GM18508 (cell line): ENCODE data around the gene UBE2J2.

Experiments
- ATAC-seq: cut with Tn5 transposase; IDR thresholded peaks from one replicate; pipeline ENCODE4 v1.9.1; 2021; ENCODE audit warnings: moderate number of reproducible peaks; ENCODE audit not compliant: insufficient read depth, unreplicated experiment

Gene UBE2J2

DNA sequence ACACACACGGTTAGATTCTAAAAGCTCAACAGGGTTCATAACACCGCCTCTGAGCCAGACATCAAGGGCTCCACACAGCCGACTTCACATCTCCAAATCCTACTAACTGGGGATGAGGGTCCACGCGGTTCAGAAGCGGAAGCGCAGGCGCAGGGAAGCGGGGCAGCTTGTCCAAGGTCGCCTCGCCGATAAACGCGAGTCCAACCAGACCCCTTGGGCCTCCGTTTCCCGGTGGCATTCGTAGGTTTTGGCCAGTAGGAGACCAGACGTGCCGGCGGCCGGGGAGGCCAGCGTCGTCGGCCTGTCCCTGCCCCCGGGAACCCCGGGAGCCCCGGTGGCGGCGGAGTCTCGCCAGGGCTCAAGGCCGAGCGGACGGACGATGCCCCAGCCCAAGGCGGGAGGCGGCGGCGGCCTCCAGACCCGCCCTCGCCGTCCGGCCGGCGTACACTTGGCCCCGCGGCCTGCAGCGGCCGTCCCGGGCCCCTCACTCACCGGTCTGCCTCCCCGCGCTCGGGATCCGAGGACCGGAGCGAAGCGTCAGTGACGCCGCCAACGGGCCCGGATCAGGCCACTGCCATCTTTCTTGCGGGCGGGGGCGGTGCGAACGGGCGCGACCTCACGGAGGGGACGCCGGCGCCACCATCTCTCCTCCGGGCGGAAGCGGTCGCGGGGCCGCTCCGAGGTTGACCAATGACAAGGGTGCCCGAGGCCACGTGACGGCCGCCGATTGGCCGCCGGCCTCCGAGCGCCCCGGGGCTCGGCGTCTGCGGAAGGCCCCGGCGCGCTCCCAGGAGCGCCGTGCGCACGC is 42.0 kb downstream of the UBE2J2 start, which contains the start of gene SDF4:
Gene SDF4 (minus strand): TSS at position 602 of the 808 bp plus-strand sequence. CDS start 3,229 bp downstream, outside the sequence.
- peak; percentile 61 for ATAC-seq

DNA sequence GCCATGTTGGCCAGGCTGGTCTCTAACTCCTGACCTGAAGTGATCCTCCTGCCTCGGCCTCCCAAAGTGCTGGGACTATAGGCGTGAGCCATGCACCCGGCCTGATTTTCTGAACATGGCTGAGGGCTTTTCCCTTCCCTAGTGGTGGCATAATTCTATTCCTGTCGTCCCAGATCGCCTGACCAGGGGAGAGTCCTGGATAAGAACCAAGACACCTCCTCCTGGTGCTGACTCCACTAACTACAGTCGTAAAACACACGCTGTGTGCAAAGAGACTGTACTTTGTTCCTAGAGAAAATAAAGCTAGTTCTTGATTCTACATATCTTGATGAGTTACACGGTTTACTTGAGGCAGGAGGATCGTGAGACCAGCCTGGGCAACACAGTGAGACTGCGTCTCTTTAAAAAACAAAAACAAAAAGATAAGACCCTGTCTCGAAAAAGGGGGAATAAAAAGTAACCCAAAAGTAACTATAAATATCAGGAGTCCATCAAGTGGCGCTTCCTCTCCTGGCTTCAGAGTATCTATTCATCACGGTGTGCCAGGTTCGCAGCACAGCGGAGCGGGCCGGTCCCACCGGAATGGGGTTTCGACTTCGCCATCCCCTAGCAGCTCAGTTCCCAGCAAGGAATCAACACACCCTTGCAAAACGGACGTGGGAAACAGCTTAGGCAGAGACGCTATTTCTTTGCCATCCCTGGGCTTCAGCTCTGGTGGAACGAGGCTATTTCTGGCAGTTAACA is 42.8 kb downstream of the UBE2J2 start:
- ATAC-seq, result no peak

DNA sequence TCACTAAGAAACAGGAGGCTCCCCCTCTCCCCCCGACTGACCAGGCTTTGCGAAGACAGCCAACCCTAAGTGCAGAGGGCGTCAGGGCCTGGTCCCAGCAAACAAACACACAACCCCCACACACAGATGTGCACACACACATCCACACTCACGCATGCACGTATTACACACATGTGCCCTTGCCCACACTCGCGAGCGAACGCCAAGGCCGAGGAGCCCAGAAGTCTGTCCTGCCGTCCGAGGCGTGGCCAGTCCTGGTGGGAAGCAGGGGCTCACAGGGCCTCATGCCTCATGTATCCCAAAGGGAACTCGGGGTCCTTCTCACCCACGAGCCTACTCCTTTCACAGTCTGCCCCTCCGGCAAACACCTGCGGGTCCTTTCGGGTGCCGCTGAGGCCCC is 43.9 kb downstream of the UBE2J2 start:
- no peak for ATAC-seq

DNA sequence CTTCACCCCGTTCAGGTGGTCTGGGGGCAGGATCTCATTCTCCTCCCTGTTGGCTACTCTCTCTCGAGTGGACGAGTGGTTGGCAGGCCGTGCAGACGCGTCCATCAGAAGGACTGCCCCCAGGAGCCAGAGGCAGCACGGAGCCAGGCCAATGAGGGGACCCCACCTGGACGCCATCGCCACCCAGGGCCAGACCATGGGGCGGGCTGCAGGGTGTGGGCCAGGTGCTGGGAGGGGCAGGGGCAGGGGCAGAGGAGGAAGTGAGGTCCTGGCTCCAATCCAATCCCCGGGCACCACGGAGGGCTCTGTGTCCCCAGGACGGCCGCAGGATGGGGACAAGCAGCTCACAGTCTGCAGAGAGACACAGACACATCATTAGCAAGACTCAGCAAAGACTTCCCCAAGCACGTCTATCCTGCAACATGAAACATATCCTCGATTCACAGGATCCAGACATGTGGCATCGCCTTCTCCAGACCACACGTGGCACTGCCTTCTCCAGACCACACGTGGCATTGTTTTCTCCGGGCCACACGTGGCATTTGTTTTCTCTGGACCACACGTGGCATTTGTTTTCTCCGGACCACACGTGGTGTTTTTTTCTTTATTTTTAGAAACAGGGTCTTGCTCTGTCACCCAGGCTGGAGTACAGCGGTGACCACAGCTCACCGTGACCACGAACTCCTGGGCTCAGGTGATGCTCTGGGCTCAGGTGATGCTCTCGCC is 44.9 kb downstream of the UBE2J2 start:
- no peak for ATAC-seq

DNA sequence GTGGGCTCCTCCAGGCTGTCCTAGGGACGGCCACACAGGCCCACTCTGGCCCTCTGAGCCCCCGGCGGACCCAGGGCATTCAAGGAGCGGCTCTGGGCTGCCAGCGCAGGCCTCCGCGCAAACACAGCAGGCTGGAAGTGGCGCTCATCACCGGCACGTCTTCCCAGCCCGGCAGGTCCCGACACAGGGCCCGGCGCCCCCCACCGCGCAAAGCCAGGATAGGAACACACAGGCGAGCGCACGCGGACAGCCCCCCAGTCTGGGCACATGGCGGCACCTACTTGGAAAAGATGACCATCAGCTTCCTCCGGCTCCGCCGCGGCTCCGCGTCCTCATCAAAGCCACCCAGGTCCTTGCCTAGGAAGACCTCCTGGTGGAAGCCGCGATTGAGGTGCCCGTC is 45.5 kb downstream of the UBE2J2 start:
- ATAC-seq, result no peak

DNA sequence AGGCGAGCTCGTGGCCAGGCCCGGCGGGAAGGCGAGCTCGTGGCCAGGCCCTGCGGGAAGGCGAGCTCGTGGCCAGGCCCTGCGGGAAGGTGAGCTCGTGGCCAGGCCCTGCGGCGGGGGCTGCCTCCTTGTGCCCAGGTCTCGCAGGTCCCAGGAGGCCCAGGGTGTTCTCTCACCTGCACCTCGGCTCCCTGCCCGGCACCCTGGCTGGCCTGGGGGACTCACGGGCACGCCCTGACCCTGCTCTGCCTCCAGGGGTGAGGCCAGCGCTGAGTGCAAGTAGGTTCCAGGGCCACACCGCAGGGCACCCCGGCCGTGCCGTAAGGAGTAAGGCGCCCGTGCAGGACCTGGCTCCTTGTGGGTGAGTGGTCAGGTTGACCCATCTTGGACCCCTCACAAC is 46.3 kb downstream of the UBE2J2 start:
- ATAC-seq, result no peak

DNA sequence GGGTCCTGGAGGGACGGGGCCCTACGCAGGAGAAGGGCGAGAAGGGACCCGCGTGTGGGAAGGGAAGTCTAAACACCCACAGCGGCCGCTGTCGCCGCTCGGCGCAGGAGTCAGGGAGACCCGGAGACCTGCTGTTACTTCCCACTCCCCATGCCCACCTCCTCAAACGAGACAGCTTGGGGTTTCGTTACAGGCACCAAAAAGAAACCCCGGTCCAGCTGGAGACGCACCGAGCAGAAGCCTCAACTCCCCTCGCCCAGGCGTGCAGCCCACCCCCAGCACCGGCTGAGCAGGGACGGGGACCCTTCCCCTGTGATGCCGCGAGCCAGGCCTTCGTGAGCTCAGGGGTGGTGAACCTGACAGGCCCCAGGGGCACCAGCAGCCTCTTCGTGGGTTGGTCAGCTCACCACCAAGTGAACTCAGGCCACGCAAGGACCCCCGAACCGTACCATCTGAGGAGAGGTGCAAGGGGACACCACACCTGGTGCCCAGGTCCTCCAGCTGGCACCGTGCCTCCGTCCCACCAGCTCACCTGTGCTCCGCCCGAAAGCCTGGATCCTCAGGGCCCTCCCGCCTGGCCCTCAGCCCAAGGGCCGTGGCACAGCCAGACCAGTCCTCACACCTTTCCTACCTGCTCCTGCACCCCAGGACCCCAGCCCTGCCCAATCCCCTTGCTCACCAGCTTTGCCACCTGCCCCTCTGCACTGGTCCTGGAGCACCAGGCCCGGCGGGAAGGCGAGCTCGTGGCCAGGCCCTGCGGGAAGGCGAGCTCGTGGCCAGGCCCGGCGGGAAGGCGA is 46.9 kb downstream of the UBE2J2 start:
- ATAC-seq, result no peak

DNA sequence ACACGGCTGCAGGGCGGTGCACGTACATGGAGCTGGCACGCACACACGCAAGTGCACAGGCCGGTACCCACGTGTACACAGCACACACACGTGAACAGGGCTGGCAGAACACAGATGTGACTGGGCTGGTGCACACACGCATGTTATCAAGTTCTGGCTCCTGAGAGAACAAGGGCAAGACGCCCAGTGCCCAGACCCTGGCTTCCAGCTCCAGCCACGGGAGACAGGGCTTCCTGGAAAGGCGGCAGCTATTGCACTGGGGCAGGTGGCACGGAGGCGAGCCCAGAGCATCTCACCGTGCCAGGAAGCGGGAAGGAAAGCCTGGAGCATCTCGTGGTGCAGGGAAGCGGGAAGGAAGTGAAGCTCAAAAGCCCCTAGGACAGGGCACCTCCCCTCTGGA is 47.7 kb downstream of the UBE2J2 start:
- ATAC-seq, result no peak

DNA sequence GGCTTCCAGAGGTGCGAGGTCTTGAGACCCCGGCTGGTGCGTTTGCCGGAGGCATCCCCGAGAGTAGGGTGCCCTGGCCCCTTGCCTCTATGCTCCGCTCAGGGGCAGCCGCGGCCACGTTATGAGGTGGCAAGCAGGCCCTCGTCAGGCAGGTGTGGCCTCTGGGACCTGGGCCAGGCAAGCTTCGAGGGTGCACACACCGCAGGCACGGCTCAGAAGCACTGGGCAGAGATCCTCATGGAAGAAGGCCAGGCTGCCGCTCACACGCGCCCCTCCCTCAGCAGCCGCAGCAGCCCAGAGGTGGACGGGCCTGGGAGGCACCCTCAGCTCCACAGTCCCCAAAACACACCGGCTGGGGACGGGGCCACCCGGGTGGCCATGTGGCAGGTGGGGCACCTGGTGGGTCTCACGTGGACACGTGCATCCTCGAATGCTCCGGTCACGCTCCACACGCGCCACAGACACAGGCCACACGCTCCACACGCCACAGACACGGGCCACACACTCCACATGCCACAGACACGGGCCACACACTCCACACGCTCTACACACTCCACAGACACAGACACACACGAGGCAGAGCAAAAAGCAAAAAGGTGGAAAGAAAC is 48.3 kb downstream of the UBE2J2 start:
- ATAC-seq, result no peak

DNA sequence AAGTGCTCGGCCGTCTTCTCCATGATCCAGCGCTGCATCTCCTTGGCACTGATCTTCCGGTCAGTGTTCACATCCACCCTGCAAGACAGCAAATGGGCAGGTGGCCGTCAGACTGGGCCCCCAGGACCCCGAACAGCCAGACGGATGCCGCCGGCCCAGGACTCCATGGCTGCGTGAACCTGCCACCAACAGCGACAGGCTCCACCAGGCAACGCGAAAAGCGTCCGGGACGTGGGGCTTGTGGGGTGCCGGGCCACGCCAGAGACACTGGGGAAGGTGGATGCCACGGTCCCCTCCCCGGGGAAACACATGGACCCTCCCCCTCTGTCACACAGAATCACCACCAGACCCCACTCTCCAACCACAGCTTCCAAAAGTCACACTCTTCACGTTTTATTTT is 49.8 kb downstream of the UBE2J2 start:
- ATAC-seq, result no peak

DNA sequence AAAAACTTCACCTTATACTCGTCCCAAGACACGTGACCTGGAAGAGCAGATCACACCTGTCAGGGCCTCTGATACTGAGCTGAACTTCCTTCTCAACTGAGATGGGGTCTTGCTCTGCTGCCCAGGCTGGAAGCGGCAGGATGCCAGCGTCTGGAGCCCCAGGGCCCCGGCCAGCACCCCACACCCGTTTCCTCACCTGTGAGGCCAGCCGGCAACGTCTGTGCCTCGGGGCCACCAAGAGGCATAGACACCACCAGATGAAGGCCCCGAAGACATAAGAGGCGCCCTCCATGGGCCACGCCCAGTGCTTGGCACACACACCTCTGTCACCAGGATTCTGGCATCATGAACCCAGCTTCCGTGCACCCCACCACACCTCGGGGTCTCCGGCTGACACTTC is 50.3 kb downstream of the UBE2J2 start:
- ATAC-seq, result no peak

DNA sequence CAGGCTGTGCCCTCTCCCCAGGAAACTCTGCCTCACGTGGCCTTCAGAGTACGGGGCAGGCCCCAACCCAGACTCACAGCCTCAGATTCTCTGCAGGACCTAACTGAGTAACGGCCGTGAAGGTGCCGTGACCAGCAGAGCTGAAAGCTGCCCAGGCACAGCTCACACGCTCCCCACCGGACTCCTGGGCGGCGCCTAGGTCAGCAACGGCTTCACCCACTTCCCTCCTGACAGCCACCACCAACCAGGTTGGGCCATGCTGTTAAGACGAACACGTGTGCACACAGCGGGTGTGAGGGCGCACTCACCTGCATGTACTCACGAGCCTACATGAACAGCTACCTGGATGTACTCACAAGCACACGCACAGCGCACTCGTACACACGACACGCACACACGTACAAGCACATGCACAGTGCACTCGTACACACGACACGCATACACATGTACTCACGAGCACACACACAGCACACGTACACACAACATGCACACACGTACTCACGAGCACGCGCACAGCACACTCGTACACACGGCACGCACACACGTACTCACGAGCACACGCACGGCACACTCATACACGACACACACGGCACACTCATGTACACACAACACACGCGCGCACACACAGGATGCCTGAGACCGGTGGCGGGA is 51.0 kb downstream of the UBE2J2 start:
- ATAC-seq, result no peak

DNA sequence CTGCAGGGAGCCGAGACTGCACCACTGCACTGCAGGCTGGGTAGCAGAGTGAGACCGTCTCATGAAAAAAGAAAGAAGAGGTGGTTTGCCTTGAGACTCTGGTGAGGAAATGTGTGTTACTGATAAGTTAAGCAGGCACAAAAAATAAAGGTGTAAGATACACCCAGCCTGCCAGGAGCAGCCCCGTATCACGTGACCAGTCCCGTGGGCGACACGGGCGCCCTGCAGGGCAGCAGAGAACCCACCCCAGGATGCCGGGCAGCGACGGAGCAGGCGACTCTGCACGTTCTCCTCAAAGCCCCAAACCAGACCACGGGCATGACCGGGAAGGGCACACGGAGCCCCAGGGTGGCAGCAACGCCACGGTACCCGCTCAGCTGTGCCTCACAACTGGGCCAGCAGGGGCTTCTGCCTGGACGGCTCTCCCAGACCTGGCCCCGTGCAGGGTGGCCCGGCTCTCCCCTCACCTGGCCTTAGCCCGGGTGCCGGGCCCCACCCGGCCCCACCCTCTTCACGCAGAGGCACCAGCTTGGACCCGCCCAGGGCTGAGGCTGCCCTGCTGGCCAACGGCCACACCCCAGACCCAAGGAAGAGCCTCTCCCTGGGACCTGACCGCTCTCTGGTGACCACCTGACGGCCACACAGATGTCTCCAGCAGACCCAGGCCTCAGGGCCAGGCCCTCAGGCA is 51.6 kb downstream of the UBE2J2 start:
- no peak for ATAC-seq

DNA sequence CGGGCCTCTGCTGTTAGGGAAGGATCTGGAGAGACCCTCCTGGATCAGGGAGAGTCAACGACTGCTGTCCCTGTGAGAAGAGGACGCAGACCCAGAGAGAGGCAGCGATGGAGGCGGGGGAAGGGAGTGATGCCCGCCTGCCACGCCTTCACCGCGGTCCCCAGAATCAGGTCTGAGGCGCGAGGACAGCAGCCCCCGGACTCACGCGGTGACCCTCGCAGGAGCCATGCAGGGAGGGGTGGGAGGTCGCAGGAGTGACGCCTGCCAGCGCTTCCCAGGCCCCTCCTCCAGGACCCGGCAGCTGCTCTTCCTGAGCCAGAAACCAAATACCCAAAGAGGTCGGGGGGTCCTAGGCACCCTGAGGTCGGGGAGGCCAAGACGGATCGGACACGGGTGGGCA is 53.5 kb downstream of the UBE2J2 start:
- no peak for ATAC-seq

DNA sequence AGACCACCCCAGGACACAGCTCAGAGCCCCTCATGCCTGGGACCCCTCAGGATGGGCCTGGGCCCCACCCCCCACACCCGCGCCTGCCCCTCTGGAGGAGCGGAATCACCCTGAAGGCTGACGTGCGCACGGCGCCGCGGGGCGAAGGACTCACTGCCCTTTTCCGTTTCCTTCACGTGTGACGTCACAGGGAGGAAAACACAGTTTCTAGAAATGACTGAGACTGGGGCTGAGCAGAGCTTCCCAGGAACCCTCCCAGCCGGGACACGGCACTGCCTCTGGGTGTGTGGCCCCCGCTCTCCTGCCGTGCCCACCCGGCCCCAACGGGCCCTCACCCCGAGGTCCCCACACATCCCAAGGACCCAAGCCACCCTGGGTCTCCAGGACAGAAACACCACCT is 54.3 kb downstream of the UBE2J2 start:
- ATAC-seq, result no peak

DNA sequence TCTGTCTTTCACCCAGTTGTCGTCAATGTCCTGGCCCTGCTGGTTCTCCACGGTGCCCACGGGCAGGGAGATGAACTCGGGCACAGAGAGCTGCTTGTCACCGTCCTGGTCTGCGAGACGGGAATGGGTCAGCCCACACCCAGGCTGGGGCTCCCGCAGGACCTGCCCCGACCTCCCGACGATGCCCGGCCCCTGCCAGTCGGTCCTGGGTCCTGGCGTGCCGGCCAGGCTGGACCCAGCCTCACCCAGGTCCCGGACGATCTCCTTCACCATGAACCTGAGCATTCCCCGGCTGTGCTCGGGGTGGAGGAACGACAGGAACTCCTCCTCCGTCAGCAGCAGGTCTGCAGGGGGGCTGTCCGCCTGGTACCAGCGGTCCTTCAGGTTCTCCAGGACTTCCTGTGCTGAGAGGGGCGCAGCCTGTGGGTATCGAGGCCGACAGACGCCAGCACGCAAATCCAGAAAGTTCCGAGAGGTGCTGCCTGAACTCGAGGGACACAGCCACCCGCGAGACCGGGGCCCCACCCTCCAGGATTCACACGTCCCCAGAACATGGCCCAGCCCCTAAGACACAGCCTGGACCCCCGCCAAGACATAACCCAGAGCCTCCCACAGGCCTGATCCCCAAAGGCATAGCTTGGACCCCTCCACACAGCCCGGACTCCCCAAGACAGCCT is 55.0 kb downstream of the UBE2J2 start:
- no peak for ATAC-seq

DNA sequence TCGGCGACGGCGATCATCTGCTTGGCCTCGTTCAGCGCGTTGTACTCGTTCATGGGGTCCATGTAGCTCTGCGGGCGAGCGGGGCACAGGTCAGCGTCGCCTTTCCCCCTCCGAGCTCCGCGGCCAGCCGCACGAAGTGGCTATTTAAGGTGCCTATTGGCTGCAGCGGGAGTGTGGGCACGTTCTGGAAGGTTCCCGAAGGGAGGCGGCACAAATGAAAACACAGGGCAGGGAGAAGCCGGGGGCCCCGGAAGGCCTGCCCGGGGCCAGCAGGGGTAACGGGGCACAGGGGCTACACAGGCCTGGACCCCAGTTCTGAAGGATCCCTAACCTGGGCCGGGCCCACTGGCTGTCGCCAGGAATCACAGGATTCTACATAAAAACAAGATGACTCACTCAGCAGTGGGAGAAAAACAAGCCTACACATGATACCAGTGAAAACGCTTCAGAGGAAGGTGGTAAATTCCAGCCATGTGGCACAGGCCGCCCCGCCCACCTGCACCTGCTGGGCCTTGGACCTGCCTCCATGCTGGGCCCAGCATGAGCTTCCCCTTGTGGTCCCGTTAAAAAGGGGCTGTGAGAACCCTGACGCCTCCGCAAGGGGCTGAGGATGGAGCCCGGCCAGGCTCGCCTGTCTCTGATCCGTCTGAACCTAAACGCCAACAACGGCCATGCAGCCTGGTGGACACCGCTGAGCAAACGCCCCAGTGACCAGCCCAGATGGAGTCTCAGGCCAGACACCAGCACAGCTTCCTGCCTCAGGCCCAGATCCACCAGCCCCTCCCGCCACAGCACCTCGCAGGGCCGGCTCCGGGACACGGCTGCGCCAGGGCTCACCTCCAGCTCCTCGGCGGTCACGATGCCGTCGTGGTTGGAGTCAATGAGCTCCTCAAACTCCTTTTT is 55.8 kb downstream of the UBE2J2 start:
- no peak for ATAC-seq
